HEK293T (cell line): Measurements from ENCODE around the gene ZNF497.
"Not testable (repeated sequence)": the region's sequence is repeated elsewhere in the genome, so short reads cannot be mapped to it uniquely, and the experiment has no call there.

ENCODE experiments used
- CTCF ChIA-PET: fragments of 350-600 bp; formaldehyde crosslinking; extraction: SDS; loops from one replicate; lab custom pipeline; 2021; ENCODE audit warnings: antibody characterized with exemption, inconsistent platforms; lab: Yijun Ruan, JAX
- POLR2A ChIA-PET: fragments of 350-600 bp; formaldehyde crosslinking; extraction: SDS; loops from one replicate; lab custom pipeline; 2020; ENCODE audit warnings: antibody characterized with exemption, inconsistent platforms; lab: Yijun Ruan, JAX
- DNase-seq: peaks from one replicate; pipeline ENCODE4 v3.0.0; 2012; ENCODE audit warnings: mixed read lengths; ENCODE audit errors: extremely low spot score
- ARNT ChIP-seq: fragments of 450-650 bp; IDR thresholded peaks from 2 replicates; pipeline ENCODE4 v1.6.1; 2017; ENCODE audit warnings: mild to moderate bottlenecking
- BHLHE40 ChIP-seq: fragments of 450-650 bp; IDR thresholded peaks from 2 replicates; pipeline ENCODE4 v1.6.1; 2016; ENCODE audit warnings: mild to moderate bottlenecking, moderate library complexity, borderline replicate concordance
- CTBP1 ChIP-seq: fragments of 450-650 bp; IDR thresholded peaks from 2 replicates; pipeline ENCODE4 v1.6.1; 2016; ENCODE audit warnings: borderline replicate concordance
- ELF4 ChIP-seq: fragments of 450-650 bp; IDR thresholded peaks from 2 replicates; pipeline ENCODE4 v1.6.1; 2017; ENCODE audit warnings: antibody characterized with exemption
- FOXA1 ChIP-seq: fragments of 450-650 bp; IDR thresholded peaks from 2 replicates; pipeline ENCODE4 v1.6.1; 2016; ENCODE audit warnings: mild to moderate bottlenecking
- FOXK2 ChIP-seq: fragments of 450-650 bp; IDR thresholded peaks from 2 replicates; pipeline ENCODE4 v1.6.1; 2016; ENCODE audit warnings: mild to moderate bottlenecking
- FOXM1 ChIP-seq: fragments of 450-650 bp; IDR thresholded peaks from 2 replicates; pipeline ENCODE4 v1.6.1; 2017; ENCODE audit warnings: mild to moderate bottlenecking, borderline replicate concordance
- L3MBTL2 ChIP-seq: fragments of 450-650 bp; conservative IDR thresholded peaks from 2 replicates; pipeline ENCODE4 v1.6.1; 2016; ENCODE audit warnings: mild to moderate bottlenecking
- LEF1 ChIP-seq: fragments of 450-650 bp; IDR thresholded peaks from 2 replicates; pipeline ENCODE4 v1.6.1; 2017; ENCODE audit warnings: mild to moderate bottlenecking, borderline replicate concordance
- NFRKB ChIP-seq: fragments of 450-650 bp; IDR thresholded peaks from 2 replicates; pipeline ENCODE4 v1.6.1; 2016; ENCODE audit warnings: mild to moderate bottlenecking, moderate library complexity
- SP1 ChIP-seq: fragments of 450-650 bp; IDR thresholded peaks from 2 replicates; pipeline ENCODE4 v1.6.1; 2017
- SUZ12 ChIP-seq: fragments of 450-650 bp; IDR thresholded peaks from 2 replicates; pipeline ENCODE4 v1.6.1; 2016; ENCODE audit warnings: mild to moderate bottlenecking
- TARDBP ChIP-seq: fragments of 450-650 bp; IDR thresholded peaks from 2 replicates; pipeline ENCODE4 v1.6.1; 2016
- ZNF384 ChIP-seq: fragments of 450-650 bp; IDR thresholded peaks from 2 replicates; pipeline ENCODE4 v1.6.1; 2016
- TF ChIP-seq, protein P1 (sequence below): fragments of 450-650 bp; IDR thresholded peaks from 2 replicates; pipeline ENCODE4 v1.6.1; 2016

Gene ZNF497

DNA sequence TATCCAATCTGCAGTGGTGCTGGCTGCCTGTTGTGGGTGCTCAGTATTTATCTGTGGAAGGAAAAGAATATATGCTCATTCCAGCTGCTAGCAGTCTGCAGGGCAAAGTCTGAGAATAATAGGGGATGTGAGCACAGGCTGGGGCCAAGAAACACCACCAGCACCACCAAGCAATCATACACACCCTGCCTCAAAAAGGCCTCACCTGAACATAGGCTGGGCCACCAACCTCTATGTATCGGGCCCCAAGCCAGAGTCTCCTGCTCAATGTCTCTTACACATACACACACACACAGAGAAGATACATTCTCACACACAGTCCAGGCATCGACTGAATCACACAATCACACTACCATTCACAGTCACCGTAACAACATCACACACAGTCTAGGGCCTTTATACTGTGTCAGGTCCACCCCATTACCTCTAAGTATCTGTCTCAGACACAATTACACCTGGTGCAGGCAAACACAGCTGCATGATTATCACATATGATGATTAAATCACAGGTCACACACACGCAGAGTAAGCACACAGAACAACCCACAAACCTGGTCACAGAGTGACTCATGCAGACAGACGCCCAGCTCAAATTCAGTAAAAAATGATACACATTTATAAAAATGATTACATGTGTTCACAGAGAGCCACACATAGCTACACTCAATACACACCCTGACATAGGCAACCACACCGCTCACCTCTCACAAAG, 37.1 kb downstream of the ZNF497 start:
- ChIA-PET CTCF (no interaction called here), POLR2A (interaction anchor here (1.6 to 1.7 kb wide), 2 partner anchors 9 to 37 kb away, joined by 4 to 18 read pairs; partner anchors contain the start of gene ZNF497)
- TF ChIP-seq BHLHE40, result no peak
- TF ChIP-seq LEF1, result no peak
- no peak for TF ChIP-seq TARDBP
- TF ChIP-seq SP1, result no peak
- no peak for TF ChIP-seq ELF4
- no peak for TF ChIP-seq FOXK2
- TF ChIP-seq FOXM1, result no peak
- TF ChIP-seq, protein P1, sequence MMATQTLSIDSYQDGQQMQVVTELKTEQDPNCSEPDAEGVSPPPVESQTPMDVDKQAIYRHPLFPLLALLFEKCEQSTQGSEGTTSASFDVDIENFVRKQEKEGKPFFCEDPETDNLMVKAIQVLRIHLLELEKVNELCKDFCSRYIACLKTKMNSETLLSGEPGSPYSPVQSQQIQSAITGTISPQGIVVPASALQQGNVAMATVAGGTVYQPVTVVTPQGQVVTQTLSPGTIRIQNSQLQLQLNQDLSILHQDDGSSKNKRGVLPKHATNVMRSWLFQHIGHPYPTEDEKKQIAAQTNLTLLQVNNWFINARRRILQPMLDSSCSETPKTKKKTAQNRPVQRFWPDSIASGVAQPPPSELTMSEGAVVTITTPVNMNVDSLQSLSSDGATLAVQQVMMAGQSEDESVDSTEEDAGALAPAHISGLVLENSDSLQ, result no peak
- no peak for TF ChIP-seq FOXA1
- no peak for DNase-seq

- TF ChIP-seq FOXM1 (no peak), SP1 (no peak)
- TF ChIP-seq, protein P1, result no peak
- CTCF ChIA-PET, result no interaction called here
- no peak for DNase-seq
- POLR2A ChIA-PET, result interaction anchor here (0.7 kb wide), 1 partner anchor 14 kb away, joined by 3 read pairs; no protein-coding TSS in a partner anchor
These were observed 43.3 kb downstream of the ZNF497 start for GRCh38 chr19:58319241-58319640.

GRCh38 chr19:58318297-58318696, 44.3 kb downstream of the ZNF497 start:
- ChIA-PET POLR2A (no interaction called here), CTCF (no interaction called here)
- TF ChIP-seq FOXM1 (no peak), ARNT (no peak), FOXA1 (no peak), CTBP1 (no peak), LEF1 (no peak), L3MBTL2 (no peak), SUZ12 (no peak)
- no peak for DNase-seq

DNA sequence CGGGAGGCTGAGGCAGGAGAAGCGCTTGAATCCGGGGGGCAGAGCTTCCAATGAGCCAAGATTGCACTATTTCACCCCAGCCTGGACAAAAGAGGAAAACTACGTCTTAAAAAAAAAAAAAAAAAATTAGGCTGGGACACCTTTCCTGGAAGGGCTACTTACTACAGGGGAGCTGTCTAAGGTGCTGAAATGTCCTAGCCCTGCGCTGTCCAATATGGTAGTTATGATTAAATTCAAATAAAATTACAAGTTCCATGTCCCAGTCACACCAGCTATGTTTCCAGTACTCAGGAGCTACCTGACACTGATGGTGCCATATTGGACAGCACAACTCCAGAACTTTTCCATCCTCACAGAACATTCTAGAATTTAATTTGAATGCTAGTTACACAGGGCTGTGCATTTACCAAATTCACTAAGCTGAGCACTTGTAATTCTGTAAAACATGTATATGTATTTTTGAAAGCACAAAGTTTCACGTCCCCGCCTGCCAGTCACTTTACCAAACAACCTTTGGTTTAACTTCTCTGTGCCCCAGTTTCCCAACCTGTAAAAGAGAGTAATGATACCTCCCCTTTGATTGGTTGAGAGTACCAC, 45.0 kb downstream of the ZNF497 start:
- no peak for TF ChIP-seq FOXK2
- POLR2A ChIA-PET, result interaction anchor here (1.3 kb wide), 1 partner anchor 9 kb away, joined by 4 read pairs; the partner anchor contains the start of gene ZSCAN22
- CTCF ChIA-PET, result no interaction called here
- DNase-seq, result no peak

DNA sequence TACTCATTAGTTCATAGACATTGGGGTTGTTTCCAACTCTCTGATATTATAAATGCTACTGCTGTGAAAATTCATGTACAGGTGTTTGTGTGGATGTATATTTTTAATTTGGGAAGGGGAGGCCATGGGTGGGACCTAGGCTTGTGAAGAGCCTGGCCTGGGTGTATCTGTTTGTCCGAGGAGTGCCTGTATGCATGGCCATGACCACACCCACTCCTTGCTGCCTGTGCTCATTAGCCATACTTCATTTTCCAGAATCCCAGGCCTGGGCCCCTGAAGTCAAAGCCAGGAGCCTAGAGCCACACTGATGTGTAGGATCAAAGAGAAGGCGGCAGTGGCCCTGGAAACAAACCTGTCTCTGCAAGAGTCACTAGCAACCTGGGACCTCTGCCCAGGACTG, 47.0 kb downstream of the ZNF497 start:
- CTCF ChIA-PET, result no interaction called here
- DNase-seq, result no peak
- POLR2A ChIA-PET, result no interaction called here
- TF ChIP-seq TARDBP, result no peak

DNA sequence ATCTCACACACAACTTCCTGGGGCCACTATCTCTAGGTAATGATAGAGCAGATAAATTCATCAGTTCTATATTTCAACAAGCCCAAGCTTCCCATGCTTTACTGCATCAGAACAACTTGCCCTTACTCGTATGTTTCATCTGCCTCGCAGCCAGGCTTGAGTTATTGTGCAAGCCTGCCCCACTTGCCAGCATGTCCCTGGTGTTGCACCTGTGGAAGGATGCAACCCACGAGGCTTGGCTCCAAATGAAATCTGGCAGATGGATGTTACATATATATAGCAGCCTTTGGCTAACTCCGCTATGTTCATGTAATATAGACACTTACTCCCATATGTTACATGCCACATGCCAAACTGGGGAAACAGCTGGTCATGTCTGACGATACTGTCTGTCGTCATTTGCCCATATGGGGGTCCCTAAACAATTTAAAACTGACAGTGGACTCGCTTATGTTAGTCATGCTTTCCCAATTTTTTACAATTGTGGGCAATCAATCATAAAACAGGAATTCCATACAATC, 51.1 kb downstream of the ZNF497 start:
- ChIA-PET CTCF (no interaction called here), POLR2A (no interaction called here)
- DNase-seq, result no peak
- TF ChIP-seq SUZ12, result no peak
- TF ChIP-seq CTBP1, result no peak
- TF ChIP-seq BHLHE40, result no peak
- no peak for TF ChIP-seq FOXA1
- no peak for TF ChIP-seq FOXK2
- TF ChIP-seq LEF1, result no peak
- TF ChIP-seq ELF4, result no peak
- no peak for TF ChIP-seq ARNT
- TF ChIP-seq SP1, result no peak
- TF ChIP-seq, protein P1, result no peak
- no peak for TF ChIP-seq NFRKB
- no peak for TF ChIP-seq L3MBTL2
- no peak for TF ChIP-seq ZNF384

- DNase-seq, CTCF ChIA-PET, POLR2A ChIA-PET: not testable (repeated sequence)
These were observed 51.9 kb downstream of the ZNF497 start for GRCh38 chr19:58310685-58311084.
